ENCODE data around the gene STARD7.

DNA sequence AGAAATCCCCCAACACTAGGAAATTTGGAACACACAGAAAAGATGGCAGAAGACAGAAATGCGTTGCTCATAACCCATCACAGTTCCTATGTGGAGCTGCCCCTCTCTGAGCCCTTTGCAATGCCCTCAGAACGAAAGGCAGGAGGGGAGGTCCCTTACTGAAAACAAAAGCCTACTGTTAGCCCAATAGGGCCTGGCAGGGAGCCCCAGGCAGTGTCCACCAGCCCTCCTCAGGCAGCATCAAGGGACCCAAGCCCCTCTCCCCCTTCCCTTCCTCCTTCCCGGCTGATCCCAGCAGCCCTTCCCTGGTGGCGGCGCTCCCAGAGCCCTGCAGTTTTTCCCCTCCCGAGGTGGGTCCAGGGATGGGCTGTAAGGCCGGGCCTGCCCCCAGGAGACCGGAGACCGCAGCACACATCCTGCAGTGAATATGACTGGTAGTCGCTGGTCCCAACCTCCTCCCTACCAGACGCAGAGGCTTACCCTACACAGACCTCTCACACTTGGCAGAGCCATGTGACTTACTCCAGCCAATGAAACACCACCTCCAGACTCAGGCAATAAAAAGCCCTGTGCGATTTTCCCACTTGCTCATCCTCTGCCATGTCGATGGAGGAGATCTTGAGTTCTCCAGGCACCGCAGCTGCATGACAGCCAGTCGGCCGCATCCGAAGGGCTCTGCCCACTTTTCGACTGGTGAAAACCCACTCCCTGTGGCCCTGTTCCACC is 44.0 kb downstream of the STARD7 start:
- TF ChIP-seq CTCF (IDR thresholded peaks at IDR 0.05; ENCODE audit: low read depth, low read length, missing input control), result no peak
- no peak for TF ChIP-seq TAF1 (conservative IDR thresholded peaks at IDR 0.05)

Measured in liver (tissue), 3 donors.